Cardiac atrium fibroblast (primary cell): Measurements from ENCODE around the gene ACOX2. TPM values are rescaled to one million over a fixed set of nuclear protein-coding genes. Genes with fewer than 3 reads are reported as not detected.

Experiments used
- total RNA-seq: library from RNA; depleted of rRNA; stranded (reverse); fragments of >200 nt; gene quantifications from 2 replicates; pipeline ENCODE4 v1.2.3, GENCODE V29; 2015

ACOX2 gene
- total RNA-seq, result 9.9 and 12.0 TPM in 2 replicates

DNA sequence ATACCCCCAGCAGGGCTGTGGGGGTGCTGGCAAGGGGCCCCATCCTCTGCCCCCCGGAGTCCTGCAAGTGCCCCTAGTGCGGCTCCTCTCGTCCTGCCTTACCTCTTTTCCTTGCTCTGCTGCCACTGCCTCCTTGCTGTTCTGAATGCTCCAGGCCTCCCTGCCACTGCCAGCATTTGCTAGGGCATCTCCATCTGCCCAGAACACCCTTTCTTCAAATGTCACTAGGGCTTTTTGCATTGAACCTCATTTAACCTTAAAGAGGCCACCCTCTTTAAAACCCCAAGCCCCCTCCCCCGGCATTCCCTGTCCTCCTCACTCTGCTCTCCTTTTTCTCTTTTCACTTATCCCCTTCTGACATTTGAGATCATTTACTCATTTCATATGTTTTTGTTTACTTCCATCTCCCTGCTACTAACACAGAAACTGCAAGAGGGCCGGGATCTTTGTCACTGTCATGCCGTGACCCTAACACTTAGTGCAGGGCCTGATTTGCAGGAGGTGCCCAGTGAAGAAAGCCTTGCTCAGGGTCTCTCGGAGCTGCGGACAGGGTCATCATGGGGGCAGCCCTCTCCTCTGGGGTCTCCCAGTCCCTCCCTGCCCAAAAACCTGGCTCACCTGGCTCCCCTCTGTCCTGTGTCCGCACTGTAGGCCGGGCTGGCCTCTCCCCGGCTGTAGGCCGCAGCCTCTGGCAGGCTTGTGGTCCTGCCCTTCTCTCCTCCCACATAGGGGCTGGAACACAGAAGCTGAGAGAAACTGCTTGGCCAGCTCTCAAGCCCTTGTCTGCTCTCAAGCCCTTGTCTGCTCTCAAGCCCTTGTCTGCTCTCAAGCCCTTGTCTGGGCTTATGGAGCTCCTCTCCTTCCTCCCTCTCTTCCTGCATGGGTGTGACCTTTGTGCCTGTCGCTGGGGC, at the start of gene ACOX2:
TSS of gene ACOX2 (minus strand) at position 690 of the 911 bp plus-strand sequence. CDS start 2,084 bp downstream, outside the sequence.

DNA sequence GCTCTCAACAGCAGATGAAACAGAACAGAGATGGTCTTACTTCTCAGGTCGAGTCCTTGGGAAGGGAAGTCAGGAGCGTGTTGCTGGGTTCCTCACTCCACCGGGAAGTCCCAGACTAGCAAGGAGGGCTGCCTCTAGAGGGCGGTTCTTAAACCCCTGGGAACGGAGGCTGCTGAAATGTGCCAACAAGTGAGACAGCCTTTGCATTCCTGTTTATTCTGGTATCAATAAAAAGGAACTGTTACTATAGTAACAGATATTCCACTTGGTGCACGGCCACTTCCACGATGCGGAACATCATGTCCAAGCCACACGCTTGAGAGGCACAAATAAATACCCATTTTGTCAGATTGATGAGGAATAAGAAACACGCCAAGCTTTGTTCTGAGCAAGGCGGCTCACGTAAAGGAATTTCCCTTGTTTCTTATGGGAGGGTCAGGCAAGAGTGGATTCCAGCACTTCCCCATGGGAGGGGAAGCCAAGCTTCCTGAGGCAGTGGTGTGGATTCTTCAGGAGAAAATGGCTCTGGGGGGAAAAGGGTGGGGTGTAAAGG, 40.4 kb upstream of the ACOX2 start, which contains the start of gene FAM107A:
TSS of gene FAM107A (minus strand) at position 123 of the 553 bp plus-strand sequence. CDS start 7,531 bp downstream, outside the sequence.

DNA sequence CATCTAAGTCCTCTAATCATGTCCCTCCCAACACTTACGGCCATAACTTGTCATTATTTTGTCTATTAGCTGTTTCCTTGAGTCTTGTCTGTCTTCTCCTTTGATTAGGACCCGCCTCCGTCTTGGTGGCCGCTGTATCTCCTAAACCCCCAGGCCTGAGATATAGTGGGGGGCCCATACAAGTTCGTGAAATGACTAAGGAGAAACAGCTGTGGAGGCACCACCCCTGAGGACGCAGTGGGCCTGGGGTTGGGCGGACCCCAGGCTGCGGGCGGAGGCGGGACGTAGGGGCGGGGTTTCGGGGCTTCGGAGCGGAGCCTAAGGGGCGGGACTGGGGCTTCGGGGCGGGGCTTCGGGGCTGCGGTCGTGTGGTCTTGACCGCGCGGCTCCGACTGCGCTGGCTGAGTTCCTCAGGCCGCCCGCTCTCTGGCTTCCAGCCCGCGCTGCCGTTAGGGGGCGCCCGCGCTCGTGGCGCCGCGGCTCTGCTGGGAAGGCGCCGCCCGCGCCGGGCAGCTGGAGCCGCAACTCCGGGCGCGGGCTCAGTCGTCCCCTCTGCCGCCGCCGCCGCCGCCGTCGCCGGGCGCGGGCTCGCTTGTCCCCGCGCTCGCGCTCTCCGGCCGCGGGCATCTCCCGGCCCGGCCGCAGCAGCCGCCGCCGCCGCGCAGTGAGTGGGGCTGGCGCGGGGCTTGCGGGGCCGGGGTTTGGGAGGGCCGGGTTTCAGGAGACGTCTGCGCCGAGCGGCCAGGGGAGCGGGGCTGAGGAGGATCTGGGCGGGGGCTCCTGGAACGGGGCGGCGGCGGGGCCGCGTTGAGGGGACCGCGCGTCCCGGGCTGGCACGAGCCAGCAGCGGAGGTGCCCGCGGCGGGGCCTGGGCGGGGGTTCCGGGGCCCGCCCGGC, 45.2 kb downstream of the ACOX2 start, which contains the start of gene KCTD6:
TSS of gene KCTD6 (plus strand) at position 591 of the 897 bp plus-strand sequence. CDS start 6,660 bp downstream, outside the sequence.

Other genes starting within 250 kb of the ACOX2 start
- gene RPP14, start 230.9 kb downstream of the ACOX2 start, total RNA-seq, result 10.7 and 17.5 TPM in 2 replicates
- 4.0 and 9.4 TPM in 2 replicates for gene HTD2, start 230.7 kb downstream of the ACOX2 start, total RNA-seq
- gene PXK, start 204.3 kb downstream of the ACOX2 start, total RNA-seq, result 21.9 and 25.6 TPM in 2 replicates
- 105 and 116 TPM in 2 replicates for gene PDHB, start 103.4 kb downstream of the ACOX2 start, total RNA-seq
- gene KCTD6, start 45.1 kb downstream of the ACOX2 start, total RNA-seq, result 7.4 and 14.7 TPM in 2 replicates
- gene FAM107A, start 40.2 kb upstream of the ACOX2 start, total RNA-seq, result 7.0 and 15.6 TPM in 2 replicates
- not detected in 2 replicates for gene FAM3D, start 129.6 kb upstream of the ACOX2 start, total RNA-seq